NT2/D1 (cell line): ENCODE data around the gene XKR7.

Source experiments
- DNase-seq: peaks from one replicate; pipeline ENCODE4 v3.0.0-alpha.2; 2011; ENCODE audit warnings: low read depth, low spot score
- H3K27me3 ChIP-seq: 2 replicates; pipeline ENCODE4 v1.6.0; 2011; ENCODE audit warnings: mild to moderate bottlenecking; ENCODE audit not compliant: insufficient read length, insufficient read depth
- H3K36me3 ChIP-seq: 2 replicates; pipeline ENCODE4 v1.6.1; 2011; ENCODE audit warnings: mild to moderate bottlenecking, low read length, mixed read lengths; ENCODE audit not compliant: insufficient read depth, insufficient read length
- H3K4me1 ChIP-seq: 2 replicates; pipeline ENCODE4 v1.5.1; 2011; ENCODE audit not compliant: insufficient read depth, insufficient read length
- H3K4me3 ChIP-seq: 2 replicates; pipeline ENCODE4 v1.5.1; 2011; ENCODE audit warnings: low read depth; ENCODE audit not compliant: insufficient read length
- H3K9ac ChIP-seq: 2 replicates; pipeline ENCODE4 v1.6.0; 2011; ENCODE audit warnings: low read depth; ENCODE audit not compliant: insufficient read length
- H3K9me3 ChIP-seq: 2 replicates; pipeline ENCODE4 v1.5.1; 2011; ENCODE audit warnings: mild to moderate bottlenecking, low read length; ENCODE audit not compliant: insufficient read depth
- SUZ12 ChIP-seq: IDR thresholded peaks from 2 replicates; pipeline ENCODE4 v1.6.1; 2011; ENCODE audit not compliant: insufficient read length, insufficient read depth; ENCODE audit errors: extremely low read depth
- YY1 ChIP-seq: IDR thresholded peaks from 2 replicates; pipeline ENCODE4 v1.6.1; 2011; ENCODE audit not compliant: insufficient read length, insufficient read depth
- ZNF274 ChIP-seq: IDR thresholded peaks from 2 replicates; pipeline ENCODE4 v1.6.1; 2011; ENCODE audit warnings: mild to moderate bottlenecking, low read depth, low read length

The XKR7 gene

DNA sequence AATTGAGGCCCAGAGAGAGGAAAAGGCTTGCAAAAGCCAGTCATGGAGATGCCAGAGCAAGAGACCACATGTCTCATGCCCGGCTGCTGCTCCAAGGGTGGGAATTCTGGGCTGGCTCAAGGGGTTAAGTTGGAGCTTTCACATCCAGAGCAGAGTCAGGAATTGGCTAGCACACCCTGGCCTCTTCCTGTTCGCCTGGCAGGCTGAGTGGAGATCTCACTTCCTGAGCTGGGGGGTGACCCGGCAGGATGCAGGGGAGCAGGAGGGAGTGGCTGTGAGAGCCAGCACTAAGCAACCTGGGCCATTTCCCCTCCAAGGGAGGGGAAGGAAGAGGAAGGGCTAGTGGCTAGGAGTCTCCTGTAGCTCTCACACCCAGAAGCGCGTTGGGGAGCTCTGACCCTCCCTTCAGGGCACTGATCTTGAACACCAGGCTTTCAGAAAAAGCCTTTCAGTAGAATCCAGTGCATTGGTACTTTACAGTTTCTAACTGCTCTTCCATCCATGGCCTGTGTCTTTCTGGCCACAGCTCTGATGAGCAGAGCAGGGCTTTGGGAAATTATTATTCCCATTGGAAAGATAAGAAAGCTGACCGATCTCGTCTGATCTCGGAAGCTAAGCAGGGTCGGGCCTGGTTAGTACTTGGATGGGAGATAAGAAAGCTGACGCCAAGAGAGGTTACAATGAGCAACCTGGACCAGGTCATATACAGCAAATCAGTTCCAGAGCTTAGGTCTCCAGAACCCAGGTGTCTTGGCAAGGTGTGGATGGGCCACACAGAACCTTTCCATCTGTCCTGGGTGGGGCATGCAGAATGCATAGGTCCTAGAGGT is 40.1 kb downstream of the XKR7 start:
- Histone ChIP-seq H3K36me3 (no peaks in the 10 kb centered on the region), H3K4me1 (peaks cover 6% of the 10 kb centered on the region), H3K27me3 (no peaks in the 10 kb centered on the region), H3K4me3 (no peak overlapping the region), H3K9ac (no peak overlapping the region), H3K9me3 (no peaks in the 10 kb centered on the region)
- DNase-seq, result no peak
- TF ChIP-seq YY1 (no peak), SUZ12 (no peak), ZNF274 (no peak)

DNA sequence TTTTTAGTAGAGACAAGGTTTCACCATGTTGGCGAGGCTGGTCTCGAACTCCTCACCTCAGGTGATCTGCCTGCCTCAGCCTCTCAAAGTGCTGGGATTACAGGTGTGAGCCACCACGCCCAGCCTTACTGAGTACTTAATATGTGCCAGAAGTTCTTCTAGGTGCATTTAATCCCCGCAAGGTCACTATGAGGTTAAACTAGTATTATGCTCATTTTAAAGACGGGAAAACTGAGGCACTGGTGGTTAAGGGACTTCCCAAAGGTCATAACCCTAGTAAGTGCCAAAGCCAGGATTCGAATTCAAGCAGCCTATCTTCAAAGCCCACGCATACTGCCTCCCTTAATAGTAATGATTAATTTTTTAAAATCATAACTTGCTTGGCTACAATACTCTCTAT is 41.6 kb downstream of the XKR7 start:
- DNase-seq, result no peak
- no peak overlapping the region for H3K9ac ChIP-seq
- H3K4me1 ChIP-seq, result peaks cover 6% of the 10 kb centered on the region
- no peaks in the 10 kb centered on the region for H3K36me3 ChIP-seq
- no peaks in the 10 kb centered on the region for H3K27me3 ChIP-seq
- no peaks in the 10 kb centered on the region for H3K9me3 ChIP-seq
- TF ChIP-seq SUZ12 (no peak), ZNF274 (no peak), YY1 (no peak)
- no peak overlapping the region for H3K4me3 ChIP-seq

- no peak for DNase-seq
- no peak within 1 kb of the TSS for H3K4me3 ChIP-seq
- H3K9me3 ChIP-seq, result no peaks in the 10 kb centered on the region
- H3K9ac ChIP-seq, result peak within 1 kb of the TSS; percentile 32
- H3K36me3 ChIP-seq, result no peaks in the 10 kb centered on the region
- no peaks in the 10 kb centered on the region for H3K27me3 ChIP-seq
- TF ChIP-seq SUZ12, result no peak
- H3K4me1 ChIP-seq, result peaks cover 6% of the 10 kb centered on the region
Measured at GRCh38 chr20:32010101-32010500, 42.1 kb downstream of the XKR7 start, which contains the start of gene CCM2L. Gene CCM2L, plus strand, starts transcription at chr20:32010438. Its CDS starts 17 bp downstream, at chr20:32010455.

DNA sequence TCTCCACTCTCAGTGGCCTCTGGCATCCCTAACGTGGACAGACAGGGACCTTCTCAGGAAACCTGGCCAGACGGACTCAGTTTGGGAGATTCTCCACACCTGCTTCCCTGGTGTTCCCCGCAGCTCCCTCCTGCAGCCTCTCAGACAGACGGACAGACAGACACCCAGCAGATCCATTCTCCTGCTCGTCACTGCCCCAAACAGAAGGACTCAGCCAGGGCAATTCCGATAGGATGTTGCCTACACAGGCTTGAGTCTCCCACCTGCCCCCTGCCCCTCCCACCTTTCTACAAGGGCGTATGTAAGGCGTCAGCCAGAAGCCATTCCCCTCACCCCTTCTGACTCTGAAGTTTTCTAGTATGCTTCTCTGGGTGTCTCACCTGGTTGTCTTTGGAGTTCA is 42.7 kb downstream of the XKR7 start:
- H3K9me3 ChIP-seq, result no peaks in the 10 kb centered on the region
- no peak overlapping the region for H3K4me3 ChIP-seq
- H3K36me3 ChIP-seq, result no peaks in the 10 kb centered on the region
- DNase-seq, result no peak
- no peak for TF ChIP-seq ZNF274
- no peak for TF ChIP-seq SUZ12
- TF ChIP-seq YY1, result no peak
- H3K27me3 ChIP-seq, result no peaks in the 10 kb centered on the region
- peak overlapping the region; percentile 32 for H3K9ac ChIP-seq
- peaks cover 6% of the 10 kb centered on the region for H3K4me1 ChIP-seq

DNA sequence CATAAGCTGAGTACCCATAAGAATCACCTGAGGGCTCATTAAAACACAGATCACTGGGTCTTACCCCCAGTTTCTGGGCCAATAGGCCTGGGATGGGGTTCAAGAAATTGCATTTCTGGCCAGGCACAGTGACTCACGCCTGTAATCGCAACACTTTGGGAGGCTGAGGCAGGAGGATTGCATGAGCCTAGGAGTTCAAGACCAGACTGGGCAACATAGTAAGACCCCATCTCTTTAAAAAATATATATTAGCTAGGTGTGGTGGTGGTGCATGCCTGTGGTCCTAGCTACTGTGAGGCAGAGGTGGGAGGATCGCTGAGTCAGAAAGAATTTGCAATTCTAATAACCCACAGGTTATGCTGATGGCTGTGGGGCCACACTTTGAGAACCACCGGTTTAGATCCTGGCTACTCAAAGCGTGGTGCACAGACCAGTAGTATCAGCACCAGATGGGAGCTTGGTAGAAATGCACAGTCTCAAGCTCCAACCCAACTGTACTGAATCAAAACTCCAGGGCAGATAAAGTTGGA is 44.3 kb downstream of the XKR7 start:
- H3K36me3 ChIP-seq, result no peaks in the 10 kb centered on the region
- no peak overlapping the region for H3K9ac ChIP-seq
- no peak overlapping the region for H3K4me3 ChIP-seq
- peaks cover 5% of the 10 kb centered on the region for H3K27me3 ChIP-seq
- TF ChIP-seq YY1, result no peak
- no peak for TF ChIP-seq ZNF274
- no peak for TF ChIP-seq SUZ12
- H3K9me3 ChIP-seq, result no peaks in the 10 kb centered on the region
- no peak for DNase-seq
- H3K4me1 ChIP-seq, result peaks cover 6% of the 10 kb centered on the region

DNA sequence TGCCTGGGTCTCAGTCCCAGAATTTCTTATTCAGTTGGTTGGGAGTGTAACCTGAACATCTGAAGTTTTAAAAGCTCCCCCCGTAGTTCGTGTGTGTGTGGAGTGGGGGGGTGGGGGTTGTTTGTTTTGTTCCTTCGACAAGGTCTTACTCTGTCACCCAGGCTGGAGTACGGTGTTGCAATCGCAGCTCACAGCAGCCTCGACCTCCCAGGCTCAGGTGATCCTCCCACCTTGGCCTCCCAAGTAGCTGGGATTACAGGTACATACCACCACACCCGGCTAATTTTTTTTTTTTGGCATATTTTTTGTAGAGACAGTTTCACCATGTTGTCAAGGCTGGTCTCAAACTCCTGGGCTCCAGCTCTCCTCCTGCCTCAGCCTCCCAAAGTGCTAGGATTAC is 45.4 kb downstream of the XKR7 start:
- Histone ChIP-seq H3K9ac (no peak overlapping the region), H3K9me3 (no peaks in the 10 kb centered on the region), H3K4me3 (no peak overlapping the region), H3K4me1 (peaks cover 6% of the 10 kb centered on the region), H3K36me3 (no peaks in the 10 kb centered on the region), H3K27me3 (peaks cover 11% of the 10 kb centered on the region)
- no peak for DNase-seq
- TF ChIP-seq SUZ12 (no peak), ZNF274 (no peak), YY1 (no peak)

DNA sequence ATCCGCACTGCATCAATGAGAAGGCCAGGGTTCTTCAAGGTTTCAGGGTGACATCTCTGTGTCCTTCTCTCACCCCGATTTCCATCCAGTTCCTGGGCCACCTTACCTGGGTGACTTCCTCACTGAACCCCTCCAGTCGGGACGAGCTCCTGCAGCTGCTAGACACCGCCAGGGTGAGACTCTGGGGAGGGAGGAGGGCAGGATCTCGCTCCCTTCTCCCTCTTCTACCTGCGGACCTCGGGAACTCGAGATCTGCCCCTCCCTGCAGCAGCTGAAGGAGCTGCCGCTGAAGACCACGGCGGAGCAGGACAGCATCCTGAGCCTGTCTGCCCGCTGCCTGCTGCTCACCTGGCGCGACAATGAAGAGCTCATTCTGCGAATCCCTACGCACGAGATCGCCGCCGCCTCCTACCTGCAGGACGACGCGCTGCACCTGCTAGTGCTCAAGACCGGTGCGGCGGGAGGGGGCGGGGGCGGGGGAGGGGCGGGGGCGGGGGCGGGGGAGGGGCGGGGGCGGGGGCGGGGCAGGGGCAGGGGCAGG is 49.8 kb downstream of the XKR7 start:
- H3K4me3 ChIP-seq, result peak overlapping the region; percentile 51

More for the DNA sequence above, 49.8 kb downstream of the XKR7 start:
- H3K9ac ChIP-seq, result peak overlapping the region; percentile 74
- no peak for TF ChIP-seq SUZ12
- no peak for TF ChIP-seq YY1
- TF ChIP-seq ZNF274, result no peak
- DNase-seq, result no peak
- no peaks in the 10 kb centered on the region for H3K36me3 ChIP-seq
- peaks cover 11% of the 10 kb centered on the region for H3K27me3 ChIP-seq
- no peaks in the 10 kb centered on the region for H3K9me3 ChIP-seq
- peaks cover 4% of the 10 kb centered on the region for H3K4me1 ChIP-seq
